Heart left ventricle (tissue), 16 donors: ENCODE measurements around the gene TMEM86B. TPM values are rescaled to one million over a fixed set of nuclear protein-coding genes. Genes with fewer than 3 reads are reported as not detected.

Source experiments
- ATAC-seq, 4 donors: fragments of 200-7000 bp; cut with Tn5 transposase; one replicate each; pipeline ENCODE4 v1.9.1; 2020 to 2022; ENCODE audit warnings: moderate library complexity in 4 of 4, mild to moderate bottlenecking in 3 of 4, moderate number of reproducible peaks in 1 of 4
- DNase-seq, 5 donors: peaks; one replicate each; pipeline ENCODE4 v3.0.0-alpha.2; 2020
- H3K27ac ChIP-seq, 12 donors: fragments of 200-600 bp; sonication (generic) in 4 of 12; one replicate each; pipeline versions ENCODE4 v1.5.0 to v1.8.0; 2016 to 2022; ENCODE audit warnings: mild to moderate bottlenecking in 2 of 12
- H3K27me3 ChIP-seq, 9 donors: fragments of 200-600 bp; sonication (generic) in 2 of 9; one replicate each; pipeline versions ENCODE4 v1.5.1 to v1.8.0; 2016 to 2022; ENCODE audit warnings: mild to moderate bottlenecking in 3 of 9
- H3K36me3 ChIP-seq, 9 donors: fragments of 200-600 bp; sonication (generic) in 2 of 9; one replicate each; pipeline versions ENCODE4 v1.5.0 to v1.8.0; 2018 to 2022; ENCODE audit warnings: mild to moderate bottlenecking in 2 of 9
- H3K4me1 ChIP-seq, 12 donors: fragments of 200-600 bp; sonication (generic) in 4 of 12; one replicate each; pipeline versions ENCODE4 v1.5.0 to v1.8.0; 2016 to 2022; ENCODE audit warnings: mild to moderate bottlenecking in 3 of 12
- H3K4me3 ChIP-seq, 12 donors: fragments of 200-600 bp; sonication (generic) in 4 of 12; one replicate each; pipeline versions ENCODE4 v1.5.0 to v1.8.0; 2017 to 2022; ENCODE audit warnings: mild to moderate bottlenecking in 9 of 12, moderate library complexity in 4 of 12
- H3K9me3 ChIP-seq, 12 donors: fragments of 200-600 bp; sonication (generic) in 4 of 12; one replicate each; pipeline versions ENCODE4 v1.5.0 to v1.8.0; 2016 to 2022; ENCODE audit warnings: mild to moderate bottlenecking in 1 of 12
- CTCF ChIP-seq, 12 donors: fragments of 200-600 bp; sonication (generic) in 4 of 12; IDR thresholded peaks; one replicate each; pipeline versions ENCODE4 v1.5.0 to v1.8.0; 2018 to 2022; ENCODE audit warnings: antibody characterized with exemption in 12 of 12, mild to moderate bottlenecking in 5 of 12
- POLR2A ChIP-seq, 2 donors: fragments of 450-650 bp; IDR thresholded peaks; one replicate each; pipeline ENCODE4 v1.6.1; 2017; ENCODE audit warnings: antibody characterized with exemption in 2 of 2, mild to moderate bottlenecking in 2 of 2, moderate library complexity in 2 of 2
- WGBS, 4 donors: extraction: QIAGEN DNeasy Blood & Tissue Kit in 2 of 4; methylation state at CpG; one replicate each; pipeline versions ENCODE4 v1.1.5 to v1.1.7; 2013 to 2018; 5-methylcytosine and 5-hydroxymethylcytosine counted together
- intact Hi-C, 10 donors: fragments of 100-400 bp; cut with DNase I; formaldehyde crosslinking; loops; one replicate each; pipeline versions ENCODE4 v1.11.1 to v1.14.2; 2022
- polyA plus RNA-seq, 2 donors: library from polyadenylated mRNA; stranded (reverse); fragments of 200-250 nt; gene quantifications; one replicate each; pipeline ENCODE4 v1.2.3, GENCODE V29; 2013
- total RNA-seq, 9 donors: library from RNA; depleted of rRNA in 2 of 9; stranded (reverse); fragments of >200 nt in 2 of 9; fragmentation: NEBNext Ultra II Directional in 3 of 9; extraction: Animal tissue kit (Norgen Biotek cat#: 25700) in 3 of 9; gene quantifications; one replicate each; pipeline versions ENCODE4 v1.1.0 to v1.2.4, GENCODE V29; 2016 to 2023
- donor health status: ischemic (EF 13 %, LVEDD 7.1; RV severe dilation, severe dysfunction).
- donor health status: healthy with polysubstance abuse.
- donor health status: DM: no; HTN: yes; CAD: no.
- donor health status: DM: no; HTN: no; CAD: no.
- donor health status: ischemic (EF 25% LVEDD 6.9; RV normal size, moderate dysfunction).
- donor health status: ischemic (EF 25% LVEDD 5.7; RV mildly dilated, moderate dysfunction).
- donor health status: healthy.
- donor health status: DM: yes; HTN: yes; CAD: no.
- donor health status: ischemic (EF 35%, LVEDD 5.7; RV mildly dilated, moderate dysfunction).
- donor health status: nonischemic (EF 11% LVEDD 7.7; RV severe dilation, severe dysfunction).
- donor health status: DM: yes; HTN: yes; CAD: no.
- donor health status: PGD.
- donor health status: ischemic (EF 29% LVEDD 5.4; RV normal size, mild dysfunction).
- donor health status: nonischemic (EF 23%, LVEDD 6.1; RV moderate dilation, normal function).

Gene TMEM86B
- total and polyA plus RNA-seq, 11 donors = 0.64 to 3.1 (median 2.2) TPM

GRCh38 chr19:55252760-55253663 lies 24.4 kb upstream of the TMEM86B start:
- H3K36me3 ChIP-seq = peaks cover 0 to 4% (median 0%) of the 10 kb centered on the region in 9 donors
- WGBS, 4 donors = 79 to 88% (median 83%) methylated on average over 21 of the region's 21 CpGs
- TF ChIP-seq POLR2A (IDR thresholded peaks at IDR 0.05) = no peak
- no peak for TF ChIP-seq CTCF (IDR thresholded peaks at IDR 0.05)
- peaks cover 2 to 96% (median 73%) of the 10 kb centered on the region in 12 donors for H3K4me1 ChIP-seq
- DNase-seq (no peak), ATAC-seq (no peak)
- H3K27ac ChIP-seq = peak overlapping the region in 2 of 12 donors; percentile 54 to 98
- H3K9me3 ChIP-seq = no peaks in the 10 kb centered on the region
- H3K27me3 ChIP-seq = no peaks in the 10 kb centered on the region
- intact Hi-C loops = no loop called here
- H3K4me3 ChIP-seq = peak overlapping the region in 3 of 12 donors; percentile 39 to 97 (median 80)

- TF ChIP-seq CTCF (IDR thresholded peaks at IDR 0.05) = no peak
- no peak for TF ChIP-seq POLR2A (IDR thresholded peaks at IDR 0.05)
- intact Hi-C loops = no loop called here
- H3K27me3 ChIP-seq = no peaks in the 10 kb centered on the region
- H3K9me3 ChIP-seq = no peaks in the 10 kb centered on the region
- DNase-seq (peak in 1 of 5 donors; percentile 17), ATAC-seq (peak in 1 of 4 donors; percentile 35)
- peak overlapping the region in 7 of 12 donors; percentile 2 to 98 (median 34) for H3K27ac ChIP-seq
- peaks cover 2 to 94% (median 69%) of the 10 kb centered on the region in 12 donors for H3K4me1 ChIP-seq
- 57 to 61% (median 60%) methylated on average over 19 of the region's 19 CpGs for WGBS, 4 donors
- peak overlapping the region in 1 of 12 donors; percentile 17 for H3K4me3 ChIP-seq
- peaks cover 0 to 11% (median 3%) of the 10 kb centered on the region in 9 donors for H3K36me3 ChIP-seq
Observed at GRCh38 chr19:55251341-55252081, 22.9 kb upstream of the TMEM86B start.

- intact Hi-C loops = no loop called here
- Histone ChIP-seq H3K27me3 (no peaks in the 10 kb centered on the region), H3K9me3 (no peaks in the 10 kb centered on the region), H3K4me1 (peaks cover 2 to 83% (median 58%) of the 10 kb centered on the region in 12 donors), H3K36me3 (peaks cover 0 to 21% (median 14%) of the 10 kb centered on the region in 9 donors), H3K27ac (peak overlapping the region in 2 of 12 donors; percentile 54 to 98), H3K4me3 (no peak overlapping the region)
- DNase-seq (peak in 1 of 5 donors; percentile 51), ATAC-seq (no peak)
- 87 to 93% (median 92%) methylated on average over 14 to 18 of the region's 18 CpGs for WGBS, 4 donors
- TF ChIP-seq CTCF (IDR thresholded peaks at IDR 0.05) (no peak), POLR2A (IDR thresholded peaks at IDR 0.05) (no peak)
Observed at GRCh38 chr19:55250262-55251036, 21.9 kb upstream of the TMEM86B start.
